K562 (cell line): ENCODE data around the gene ERBB3. TPM values are rescaled to one million over a fixed set of nuclear protein-coding genes. Genes with fewer than 3 reads are reported as not detected.

ENCODE experiments used
- AFF4 ChIP-seq: sonication (generic); formaldehyde crosslinking; IDR thresholded peaks from 2 replicates; pipeline ENCODE4 v1.8.0; 2023; ENCODE audit warnings: mild to moderate bottlenecking, missing genetic modification reagents
- CBX8 ChIP-seq: fragments of 200-600 bp; sonication (generic); IDR thresholded peaks from 2 replicates; pipeline ENCODE4 v1.6.1; 2012; ENCODE audit warnings: borderline replicate concordance, mixed run types, low read depth, mild to moderate bottlenecking, moderate library complexity, mixed read lengths, low read length, control low read depth, inconsistent platforms; ENCODE audit not compliant: poor library complexity, severe bottlenecking; ENCODE audit errors: extremely low read depth
- CHD2 ChIP-seq: IDR thresholded peaks from 2 replicates; pipeline ENCODE4 v1.6.1; 2011; ENCODE audit warnings: low read depth, low read length
- ELF2 ChIP-seq: fragments of 250-450 bp; sonication (Bioruptor Pico); IDR thresholded peaks from 2 replicates; pipeline ENCODE4 v1.5.0; 2021; ENCODE audit warnings: mild to moderate bottlenecking
- IRF2 ChIP-seq: sonication (generic); formaldehyde crosslinking; IDR thresholded peaks from 2 replicates; pipeline ENCODE4 v1.8.1; 2022; ENCODE audit warnings: mild to moderate bottlenecking, missing genetic modification reagents
- KAT2B ChIP-seq: IDR thresholded peaks from one replicate; pipeline ENCODE4 v1.6.1; 2012; ENCODE audit warnings: low read depth, mild to moderate bottlenecking, control low read depth, inconsistent platforms, low read length, moderate library complexity
- MTA1 ChIP-seq: fragments of 450-650 bp; IDR thresholded peaks from 2 replicates; pipeline ENCODE4 v1.6.1; 2017; ENCODE audit warnings: borderline replicate concordance
- POLR2H ChIP-seq: IDR thresholded peaks from 2 replicates; pipeline ENCODE4 v1.6.1; 2016; ENCODE audit warnings: missing genetic modification characterization, low read depth, mild to moderate bottlenecking, control low read depth, missing compliant biosample characterization, moderate library complexity
- PURB ChIP-seq: sonication (generic); formaldehyde crosslinking; IDR thresholded peaks from 2 replicates; pipeline ENCODE4 v1.9.0; 2021; ENCODE audit warnings: low read depth, mild to moderate bottlenecking, missing genetic modification reagents
- SETDB1 ChIP-seq: IDR thresholded peaks from one replicate; pipeline ENCODE4 v1.6.1; 2012; ENCODE audit warnings: low read length, control low read depth, inconsistent platforms
- TCF3 ChIP-seq: sonication (generic); formaldehyde crosslinking; IDR thresholded peaks from 2 replicates; pipeline ENCODE4 v1.4.0; 2020; ENCODE audit warnings: mild to moderate bottlenecking, missing genetic modification reagents
- VEZF1 ChIP-seq: fragments of 200-800 bp; sonication (Bioruptor generic); IDR thresholded peaks from 2 replicates; pipeline ENCODE4 v1.6.1; 2017; ENCODE audit warnings: missing genetic modification characterization, missing compliant biosample characterization
- ZNF282 ChIP-seq: sonication (generic); formaldehyde crosslinking; IDR thresholded peaks from 2 replicates; pipeline ENCODE4 v1.8.1; 2023; ENCODE audit warnings: missing genetic modification reagents
- polyA plus RNA-seq, 8 experiments: library from polyadenylated mRNA; depleted of rRNA in 4 of 8; stranded (reverse) in 5 of 8; unstranded in 3 of 8; fragments of >200 nt; fragmentation: Nextera tagmentation in 2 of 8; fragmentation: Illumina TruSeq in 1 of 8; extraction: Ambion mirVana in 2 of 8; extraction: Trizol in 1 of 8; gene quantifications; 2 replicates each; pipeline versions ENCODE4 v1.2.1 to v1.2.3, GENCODE V29; 2011 to 2014; ENCODE audit warnings: inconsistent platforms in 1 of 8, missing spikeins in 1 of 8
- total RNA-seq, 7 experiments: library from RNA; depleted of rRNA in 6 of 7; stranded (reverse); fragments of >200 nt in 6 of 7; fragmentation: Illumina TruSeq in 2 of 7; extraction: Trizol in 2 of 7; gene quantifications; 2 replicates each; pipeline versions ENCODE4 v1.2.1 to v1.2.3, GENCODE V29; 2011 to 2021; ENCODE audit warnings: low replicate concordance in 1 of 7
- TF ChIP-seq, protein P1 (sequence below): fragments of 450-650 bp; IDR thresholded peaks from 2 replicates; pipeline ENCODE4 v1.6.1; 2014; ENCODE audit warnings: low read depth, mild to moderate bottlenecking, moderate library complexity, borderline replicate concordance
- TF ChIP-seq, protein P2 (sequence below): conservative IDR thresholded peaks from 2 replicates; pipeline ENCODE4 v1.6.1; 2011; ENCODE audit warnings: low read depth, mild to moderate bottlenecking, low read length; ENCODE audit not compliant: control insufficient read depth
- TF ChIP-seq, protein P3 (sequence below): fragments of 250-450 bp; sonication (Bioruptor Pico); IDR thresholded peaks from 2 replicates; pipeline ENCODE4 v1.4.0; 2020; ENCODE audit warnings: mild to moderate bottlenecking, moderate library complexity, borderline replicate concordance

Gene ERBB3
- total and polyA plus RNA-seq, 9 of the 15 experiments (the other 6 are each of a cell fraction or from before 2014, with no cell fraction given) = 1.5 to 5.4 (median 3.8) TPM

DNA sequence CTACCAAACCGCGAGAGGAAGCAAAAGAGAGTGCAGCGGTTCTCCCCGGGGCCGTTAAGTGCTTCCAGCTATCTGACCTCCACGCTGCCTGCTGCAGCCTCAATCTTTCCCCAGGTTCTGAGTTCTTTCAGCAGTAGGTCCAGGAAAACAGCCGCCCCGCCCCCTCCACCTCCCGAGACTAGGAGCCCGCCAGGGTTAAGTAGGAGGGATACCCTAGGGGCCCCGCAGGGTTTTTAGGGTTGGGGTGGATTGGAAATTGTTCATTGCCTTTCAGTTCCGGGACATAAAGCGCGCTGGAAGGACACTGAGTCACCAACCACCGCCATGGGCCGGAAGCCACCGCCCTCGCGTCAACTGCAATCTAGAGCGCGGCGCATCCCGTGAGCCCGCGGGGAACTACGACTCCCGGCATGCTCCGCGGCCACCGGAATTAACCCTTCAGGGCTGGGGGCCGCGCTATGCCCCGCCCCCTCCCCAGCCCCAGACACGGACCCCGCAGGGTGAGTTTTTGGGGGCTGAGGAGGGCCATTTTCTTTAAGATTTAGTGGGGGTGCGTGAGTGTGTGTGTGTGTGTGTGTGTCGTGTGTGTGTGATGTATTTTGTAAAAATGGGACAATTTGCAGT, 72.3 kb downstream of the ERBB3 start, which contains the start of gene MYL6B (continued):
- TF ChIP-seq AFF4 = peak; percentile 63; the same call in 1 of the 2 replicates
- TF ChIP-seq TCF3 (CRISPR knock-in tag) = peak; percentile 13; the same call in 1 of the 2 replicates
- TF ChIP-seq MTA1 = peak; percentile 56; the same call in 1 of the 2 replicates
- no peak for TF ChIP-seq IRF2 (CRISPR knock-in tag)
- TF ChIP-seq CHD2 = peak; percentile 79
- no peak for TF ChIP-seq CBX8
- TF ChIP-seq, protein P1, sequence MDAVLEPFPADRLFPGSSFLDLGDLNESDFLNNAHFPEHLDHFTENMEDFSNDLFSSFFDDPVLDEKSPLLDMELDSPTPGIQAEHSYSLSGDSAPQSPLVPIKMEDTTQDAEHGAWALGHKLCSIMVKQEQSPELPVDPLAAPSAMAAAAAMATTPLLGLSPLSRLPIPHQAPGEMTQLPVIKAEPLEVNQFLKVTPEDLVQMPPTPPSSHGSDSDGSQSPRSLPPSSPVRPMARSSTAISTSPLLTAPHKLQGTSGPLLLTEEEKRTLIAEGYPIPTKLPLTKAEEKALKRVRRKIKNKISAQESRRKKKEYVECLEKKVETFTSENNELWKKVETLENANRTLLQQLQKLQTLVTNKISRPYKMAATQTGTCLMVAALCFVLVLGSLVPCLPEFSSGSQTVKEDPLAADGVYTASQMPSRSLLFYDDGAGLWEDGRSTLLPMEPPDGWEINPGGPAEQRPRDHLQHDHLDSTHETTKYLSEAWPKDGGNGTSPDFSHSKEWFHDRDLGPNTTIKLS = peak; percentile 79; the same call in 1 of the 2 replicates
- TF ChIP-seq, protein P2, sequence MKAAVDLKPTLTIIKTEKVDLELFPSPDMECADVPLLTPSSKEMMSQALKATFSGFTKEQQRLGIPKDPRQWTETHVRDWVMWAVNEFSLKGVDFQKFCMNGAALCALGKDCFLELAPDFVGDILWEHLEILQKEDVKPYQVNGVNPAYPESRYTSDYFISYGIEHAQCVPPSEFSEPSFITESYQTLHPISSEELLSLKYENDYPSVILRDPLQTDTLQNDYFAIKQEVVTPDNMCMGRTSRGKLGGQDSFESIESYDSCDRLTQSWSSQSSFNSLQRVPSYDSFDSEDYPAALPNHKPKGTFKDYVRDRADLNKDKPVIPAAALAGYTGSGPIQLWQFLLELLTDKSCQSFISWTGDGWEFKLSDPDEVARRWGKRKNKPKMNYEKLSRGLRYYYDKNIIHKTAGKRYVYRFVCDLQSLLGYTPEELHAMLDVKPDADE = peak; percentile 91
- TF ChIP-seq SETDB1 = no peak
- peak; percentile 88 for TF ChIP-seq POLR2H (tag)
- no peak for TF ChIP-seq ZNF282
- TF ChIP-seq, protein P3, sequence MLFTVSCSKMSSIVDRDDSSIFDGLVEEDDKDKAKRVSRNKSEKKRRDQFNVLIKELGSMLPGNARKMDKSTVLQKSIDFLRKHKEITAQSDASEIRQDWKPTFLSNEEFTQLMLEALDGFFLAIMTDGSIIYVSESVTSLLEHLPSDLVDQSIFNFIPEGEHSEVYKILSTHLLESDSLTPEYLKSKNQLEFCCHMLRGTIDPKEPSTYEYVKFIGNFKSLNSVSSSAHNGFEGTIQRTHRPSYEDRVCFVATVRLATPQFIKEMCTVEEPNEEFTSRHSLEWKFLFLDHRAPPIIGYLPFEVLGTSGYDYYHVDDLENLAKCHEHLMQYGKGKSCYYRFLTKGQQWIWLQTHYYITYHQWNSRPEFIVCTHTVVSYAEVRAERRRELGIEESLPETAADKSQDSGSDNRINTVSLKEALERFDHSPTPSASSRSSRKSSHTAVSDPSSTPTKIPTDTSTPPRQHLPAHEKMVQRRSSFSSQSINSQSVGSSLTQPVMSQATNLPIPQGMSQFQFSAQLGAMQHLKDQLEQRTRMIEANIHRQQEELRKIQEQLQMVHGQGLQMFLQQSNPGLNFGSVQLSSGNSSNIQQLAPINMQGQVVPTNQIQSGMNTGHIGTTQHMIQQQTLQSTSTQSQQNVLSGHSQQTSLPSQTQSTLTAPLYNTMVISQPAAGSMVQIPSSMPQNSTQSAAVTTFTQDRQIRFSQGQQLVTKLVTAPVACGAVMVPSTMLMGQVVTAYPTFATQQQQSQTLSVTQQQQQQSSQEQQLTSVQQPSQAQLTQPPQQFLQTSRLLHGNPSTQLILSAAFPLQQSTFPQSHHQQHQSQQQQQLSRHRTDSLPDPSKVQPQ (CRISPR knock-in tag) = no peak
- TF ChIP-seq VEZF1 (CRISPR knock-in tag) = peak; percentile 96
- TF ChIP-seq ELF2 = no peak
- TF ChIP-seq KAT2B = no peak
- TF ChIP-seq PURB (CRISPR knock-in tag) = no peak
